Thoracic aorta (tissue), 2 donors: ENCODE measurements around the gene C2CD3. TPM values are rescaled to one million over a fixed set of nuclear protein-coding genes. Genes with fewer than 3 reads are reported as not detected.

Experiments used
- ATAC-seq: fragments of 150-250 bp; one replicate; pipeline ENCODE4 v1.8.0; 2017; ENCODE audit warnings: low read depth; ENCODE audit not compliant: insufficient number of reproducible peaks, low FRiP score
- DNase-seq: peaks from one replicate; pipeline ENCODE4 v3.0.0-alpha.2; 2020; ENCODE audit warnings: low spot score
- H3K27ac ChIP-seq, 2 donors: fragments of 200-600 bp; sonication (generic); 1 replicate in 1 of 2; 2 replicates in 1 of 2; pipeline ENCODE4 v1.5.1; 2016; ENCODE audit warnings: mild to moderate bottlenecking in 2 of 2, moderate library complexity in 2 of 2
- H3K27me3 ChIP-seq: fragments of 200-600 bp; sonication (generic); replicated peaks from 2 replicates; pipeline ENCODE4 v1.6.0; 2016; ENCODE audit warnings: mild to moderate bottlenecking; ENCODE audit not compliant: insufficient read depth
- H3K36me3 ChIP-seq: fragments of 200-600 bp; sonication (generic); one replicate; pipeline ENCODE4 v1.5.1; 2016
- H3K4me1 ChIP-seq, 2 donors: fragments of 200-600 bp; sonication (generic); 1 replicate in 1 of 2; 2 replicates in 1 of 2; pipeline versions ENCODE4 v1.5.1 to v1.6.0; 2016; ENCODE audit warnings: low read depth in 2 of 2, mild to moderate bottlenecking in 1 of 2; ENCODE audit not compliant: control insufficient read depth in 1 of 2
- H3K4me3 ChIP-seq: fragments of 200-600 bp; sonication (generic); 2 replicates; pipeline ENCODE4 v1.5.1; 2016; ENCODE audit warnings: mild to moderate bottlenecking
- H3K9me3 ChIP-seq: fragments of 200-600 bp; sonication (generic); 2 replicates; pipeline ENCODE4 v1.5.1; 2016
- CTCF ChIP-seq: fragments of 200-600 bp; sonication (generic); IDR thresholded peaks from one replicate; pipeline ENCODE4 v1.5.1; 2019; ENCODE audit warnings: antibody characterized with exemption
- total RNA-seq, 2 donors: library from RNA; depleted of rRNA; stranded (reverse); fragments of >200 nt; gene quantifications; one replicate each; pipeline versions ENCODE4 v1.1.0 to v1.2.3, GENCODE V29; 2016

Gene C2CD3
- total RNA-seq, 2 donors from 2014 or later, result 23.7 to 30.6 TPM

DNA sequence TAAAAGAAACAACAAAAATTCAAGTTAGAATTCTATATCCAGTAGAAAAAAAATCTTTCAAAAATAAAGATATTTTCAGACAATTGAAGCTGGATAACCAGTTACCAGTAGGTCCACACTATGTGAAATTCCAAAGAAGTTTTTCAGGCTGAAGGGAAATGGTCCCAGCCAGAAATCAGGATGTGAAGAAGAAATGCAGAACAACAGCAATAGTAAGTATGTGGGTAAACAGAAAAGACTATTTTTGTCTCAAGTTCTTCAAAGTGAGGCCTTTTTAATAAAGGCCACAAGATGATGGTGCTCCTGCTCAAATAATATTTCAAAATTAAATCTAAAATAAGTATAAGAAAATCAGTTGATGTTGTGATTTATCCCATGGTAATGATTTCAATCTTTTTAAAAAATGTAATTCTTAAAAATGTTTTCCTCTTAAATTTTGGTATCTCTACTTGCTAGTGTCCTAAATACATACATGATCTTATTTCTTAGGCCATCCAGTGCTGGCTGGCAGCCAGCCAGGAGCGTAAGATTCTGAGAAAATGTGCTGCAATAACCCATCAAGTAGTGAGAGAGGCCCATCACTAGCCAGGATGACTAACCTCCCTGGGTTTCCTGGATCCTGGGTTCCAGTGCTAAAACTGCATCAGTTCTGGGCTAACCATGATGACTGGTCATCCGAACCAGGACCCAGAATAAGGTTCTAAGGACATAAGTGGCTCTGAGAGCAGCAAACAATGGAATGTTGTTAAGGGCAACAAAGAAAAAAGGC is 146.4 kb downstream of the C2CD3 start:
- no peak for ATAC-seq

DNA sequence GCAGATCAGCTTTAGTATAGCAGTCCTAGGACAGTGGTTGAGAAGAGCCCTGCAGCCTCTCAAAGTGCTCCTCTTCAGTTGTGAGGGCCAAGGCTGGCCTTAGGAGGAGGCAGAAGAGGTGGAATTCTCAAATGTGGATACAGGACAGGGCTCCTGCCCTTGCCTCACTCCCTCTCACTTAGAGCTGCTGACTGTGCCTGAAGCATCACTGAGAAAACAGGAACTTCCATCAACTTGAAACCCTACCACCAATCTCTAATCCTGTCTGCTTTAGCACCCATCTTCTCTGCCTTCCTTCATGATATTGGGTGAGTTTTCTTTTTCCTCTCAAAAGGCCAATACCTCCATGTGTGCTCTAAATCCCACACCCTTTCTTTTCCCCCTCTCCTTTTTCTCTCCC is 147.5 kb downstream of the C2CD3 start:
- Histone ChIP-seq H3K4me1 (peaks cover 16 to 27% of the 10 kb centered on the region in 2 donors), H3K27me3 (no peaks in the 10 kb centered on the region), H3K36me3 (no peaks in the 10 kb centered on the region), H3K27ac (peak overlapping the region in 1 of 2 donors; percentile 24), H3K4me3 (no peak overlapping the region), H3K9me3 (no peaks in the 10 kb centered on the region)
- ATAC-seq (no peak), DNase-seq (no peak)
- TF ChIP-seq CTCF, result no peak

More for the DNA sequence above, 146.4 kb downstream of the C2CD3 start:
- Histone ChIP-seq H3K9me3 (no peaks in the 10 kb centered on the region), H3K4me1 (peaks cover 7 to 15% of the 10 kb centered on the region in 2 donors), H3K27ac (peak overlapping the region in 1 of 2 donors; percentile 4), H3K36me3 (no peaks in the 10 kb centered on the region), H3K27me3 (no peaks in the 10 kb centered on the region), H3K4me3 (no peak overlapping the region)
- DNase-seq, result peak; percentile 50
- TF ChIP-seq CTCF, result no peak

DNA sequence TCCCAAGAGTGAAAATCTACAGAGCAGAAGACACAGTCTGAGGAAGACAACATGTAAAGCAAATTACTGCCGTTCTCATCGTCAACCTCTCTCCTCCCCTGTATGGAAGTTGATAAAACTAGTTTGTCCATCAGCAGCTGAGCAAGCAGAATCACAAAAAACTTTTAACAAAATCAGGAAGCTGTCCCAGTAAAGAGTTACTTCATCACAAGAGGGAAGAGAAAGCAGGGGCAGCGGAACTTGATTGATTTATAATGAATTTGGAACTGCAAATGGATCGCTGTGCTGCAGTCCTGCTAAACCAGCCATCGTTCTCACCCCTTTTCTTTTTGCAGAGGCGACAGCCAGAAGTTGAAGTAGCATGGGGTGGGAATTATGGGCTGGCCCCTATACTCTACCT is 148.3 kb downstream of the C2CD3 start:
- Histone ChIP-seq H3K27me3 (no peaks in the 10 kb centered on the region), H3K4me3 (no peak overlapping the region), H3K36me3 (no peaks in the 10 kb centered on the region), H3K9me3 (no peaks in the 10 kb centered on the region), H3K27ac (peak overlapping the region in 1 of 2 donors; percentile 24), H3K4me1 (peaks cover 16 to 33% of the 10 kb centered on the region in 2 donors)
- TF ChIP-seq CTCF, result no peak
- ATAC-seq (no peak), DNase-seq (no peak)

DNA sequence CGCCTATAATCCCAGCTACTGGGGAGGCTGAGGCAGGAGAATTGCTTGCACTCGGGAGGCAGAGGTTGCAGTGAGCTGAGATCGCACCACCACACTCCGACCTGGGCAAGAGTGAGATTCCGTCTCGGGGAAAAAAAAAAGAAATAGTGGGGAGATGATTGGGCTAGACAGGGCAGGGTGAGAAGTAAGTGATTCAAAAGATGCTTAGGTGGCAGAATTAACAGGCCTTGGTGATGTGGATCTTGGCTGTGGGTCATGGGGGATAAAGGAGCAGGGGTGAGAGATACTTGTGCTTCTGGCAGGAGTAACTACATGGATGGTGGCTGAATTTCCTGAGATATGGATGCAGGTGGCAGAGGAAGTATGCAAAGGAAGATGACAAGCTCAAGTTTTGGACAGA is 148.8 kb downstream of the C2CD3 start:
- H3K36me3 ChIP-seq, result no peaks in the 10 kb centered on the region
- H3K27me3 ChIP-seq, result no peaks in the 10 kb centered on the region
- no peak overlapping the region for H3K27ac ChIP-seq
- ATAC-seq (no peak), DNase-seq (no peak)
- H3K4me3 ChIP-seq, result no peak overlapping the region
- peaks cover 16 to 32% of the 10 kb centered on the region in 2 donors for H3K4me1 ChIP-seq
- no peaks in the 10 kb centered on the region for H3K9me3 ChIP-seq
- no peak for TF ChIP-seq CTCF

DNA sequence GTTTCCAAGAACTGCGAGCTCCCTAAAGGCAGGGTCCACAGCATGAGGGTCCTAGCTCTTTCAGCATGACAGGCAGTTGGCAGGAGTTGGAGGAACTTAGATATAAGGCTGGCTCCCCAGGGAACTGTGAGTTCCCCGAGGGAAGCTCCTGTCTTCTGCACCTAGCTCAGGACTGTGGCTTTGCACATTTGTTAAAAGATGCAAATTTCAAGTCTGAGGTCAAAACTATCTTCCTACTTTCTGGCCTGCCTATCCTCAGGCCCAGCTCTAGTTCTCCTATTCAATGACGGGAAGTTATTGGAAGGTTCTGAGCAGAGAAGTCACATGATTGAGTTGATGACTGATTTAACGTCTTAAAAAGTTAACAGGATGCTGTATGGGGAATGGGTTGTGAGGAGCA is 150.3 kb downstream of the C2CD3 start:
- H3K27me3 ChIP-seq, result no peaks in the 10 kb centered on the region
- H3K36me3 ChIP-seq, result no peaks in the 10 kb centered on the region
- DNase-seq (no peak), ATAC-seq (no peak)
- H3K4me3 ChIP-seq, result no peak overlapping the region
- TF ChIP-seq CTCF, result no peak
- H3K9me3 ChIP-seq, result no peaks in the 10 kb centered on the region
- peaks cover 16 to 26% of the 10 kb centered on the region in 2 donors for H3K4me1 ChIP-seq
- peak overlapping the region in 1 of 2 donors; percentile 65 for H3K27ac ChIP-seq
